Inflammatory macrophage treated with lipopolysaccharide for 1 hour (primary cell): Measurements from ENCODE around the gene IMPDH1.
"Not testable (repeated sequence)": the region's sequence is repeated elsewhere in the genome, so short reads cannot be mapped to it uniquely, and the experiment has no call there.

Experiments
- DNase-seq, 2 donors: peaks; one replicate each; pipeline ENCODE4 v3.0.0-alpha.2; 2020 to 2022

Gene IMPDH1

GRCh38 chr7:128409596-128410450 is at the start of gene IMPDH1:
TSS of gene IMPDH1 (minus strand) at chr7:128409982. CDS start at chr7:128409901, 81 bp downstream.
- DNase-seq = peak; percentile 81 to 86

GRCh38 chr7:128459394-128459878 is 49.7 kb upstream of the IMPDH1 start:
- DNase-seq = peak; percentile 66 to 84

- DNase-seq = no peak
Observed at GRCh38 chr7:128458956-128459355, 49.2 kb upstream of the IMPDH1 start.

GRCh38 chr7:128457385-128457784 is 47.6 kb upstream of the IMPDH1 start:
- DNase-seq = not testable (repeated sequence)

- no peak for DNase-seq
Observed at GRCh38 chr7:128456255-128456725, 46.5 kb upstream of the IMPDH1 start.

- peak; percentile 97 for DNase-seq
Observed at GRCh38 chr7:128455543-128456254, 45.9 kb upstream of the IMPDH1 start, which contains the start of gene HILPDA. TSS of gene HILPDA (plus strand) at chr7:128455878. CDS start at chr7:128457269, 1,391 bp downstream.

GRCh38 chr7:128454808-128455542 is 45.2 kb upstream of the IMPDH1 start:
- DNase-seq = peak in 1 of 2 donors; percentile 48

- DNase-seq = no peak
Observed at GRCh38 chr7:128453836-128454804, 44.3 kb upstream of the IMPDH1 start.

GRCh38 chr7:128452552-128452951 is 42.8 kb upstream of the IMPDH1 start:
- no peak for DNase-seq

- no peak for DNase-seq
Observed at GRCh38 chr7:128450913-128451312, 41.1 kb upstream of the IMPDH1 start.

GRCh38 chr7:128450409-128450808 is 40.6 kb upstream of the IMPDH1 start:
- DNase-seq = peak; percentile 64 to 82

GRCh38 chr7:128448751-128449302 is 39.0 kb upstream of the IMPDH1 start:
- DNase-seq = peak; percentile 59 to 76

GRCh38 chr7:128447941-128448564 is 38.3 kb upstream of the IMPDH1 start:
- DNase-seq = peak in 1 of 2 donors; percentile 42

GRCh38 chr7:128446306-128446705 is 36.5 kb upstream of the IMPDH1 start:
- no peak for DNase-seq

GRCh38 chr7:128443831-128444600 is 34.2 kb upstream of the IMPDH1 start:
- DNase-seq = no peak

- no peak for DNase-seq
Observed at GRCh38 chr7:128442356-128442755, 32.6 kb upstream of the IMPDH1 start.

GRCh38 chr7:128437426-128438332 is 27.9 kb upstream of the IMPDH1 start:
- peak; percentile 55 to 73 for DNase-seq

GRCh38 chr7:128435327-128435686 is 25.5 kb upstream of the IMPDH1 start:
- no peak for DNase-seq
